ENCODE data around the gene SPIRE1.

The SPIRE1 gene

GRCh38 chr18:12479982-12480381 lies 177.9 kb downstream of the SPIRE1 start:
- DNase-seq: no peak

GRCh38 chr18:12479536-12479935 lies 178.4 kb downstream of the SPIRE1 start:
- no peak for DNase-seq

- no peak for DNase-seq
These were observed 179.4 kb downstream of the SPIRE1 start for GRCh38 chr18:12478269-12479047.

- DNase-seq: no peak
These were observed 180.3 kb downstream of the SPIRE1 start for GRCh38 chr18:12477606-12478005.

- DNase-seq: no peak
These were observed 181.0 kb downstream of the SPIRE1 start for GRCh38 chr18:12476955-12477354.

GRCh38 chr18:12474876-12475275 lies 183.0 kb downstream of the SPIRE1 start:
- DNase-seq: no peak

- DNase-seq: no peak
These were observed 183.8 kb downstream of the SPIRE1 start for GRCh38 chr18:12474146-12474545.

- no peak for DNase-seq
These were observed 187.4 kb downstream of the SPIRE1 start for GRCh38 chr18:12470382-12471075.

GRCh38 chr18:12468445-12468844 lies 189.5 kb downstream of the SPIRE1 start:
- DNase-seq: no peak

- DNase-seq: no peak
These were observed 193.2 kb downstream of the SPIRE1 start for GRCh38 chr18:12464731-12465130.

GRCh38 chr18:12463191-12463590 lies 194.7 kb downstream of the SPIRE1 start:
- no peak for DNase-seq

GRCh38 chr18:12462242-12462641 lies 195.7 kb downstream of the SPIRE1 start:
- no peak for DNase-seq

GRCh38 chr18:12461326-12461725 lies 196.6 kb downstream of the SPIRE1 start:
- no peak for DNase-seq

- DNase-seq: peak; percentile 42
These were observed 197.0 kb downstream of the SPIRE1 start for GRCh38 chr18:12460874-12461273.

- no peak for DNase-seq
These were observed 199.1 kb downstream of the SPIRE1 start for GRCh38 chr18:12458771-12459170.

- DNase-seq: no peak
These were observed 201.5 kb downstream of the SPIRE1 start for GRCh38 chr18:12456441-12456840.

GRCh38 chr18:12455496-12455895 lies 202.4 kb downstream of the SPIRE1 start:
- DNase-seq: peak; percentile 46

GRCh38 chr18:12452784-12453183 lies 205.1 kb downstream of the SPIRE1 start:
- DNase-seq: no peak

- DNase-seq: no peak
These were observed 206.5 kb downstream of the SPIRE1 start for GRCh38 chr18:12451428-12451827.

- no peak for DNase-seq
These were observed 208.7 kb downstream of the SPIRE1 start for GRCh38 chr18:12449051-12449785.

- no peak for DNase-seq
These were observed 212.4 kb downstream of the SPIRE1 start for GRCh38 chr18:12445554-12445953.

GRCh38 chr18:12443551-12443950 lies 214.4 kb downstream of the SPIRE1 start:
- DNase-seq: no peak

GRCh38 chr18:12442946-12443345 lies 215.0 kb downstream of the SPIRE1 start:
- DNase-seq: no peak
